GM23338 (cell line): ENCODE results near the gene TMEM225B. TPM values are rescaled to one million over a fixed set of nuclear protein-coding genes. Genes with fewer than 3 reads are reported as not detected.

ENCODE experiments used
- ATAC-seq: fragments of 200-7000 bp; cut with Tn5 transposase; 3 replicates; pipeline ENCODE4 v1.9.1; 2020
- DNase-seq: peaks from one replicate; pipeline ENCODE4 v3.0.0-alpha.2; 2015; ENCODE audit warnings: low spot score
- H2AFZ ChIP-seq: fragments of 200-600 bp; sonication (generic); 2 replicates; pipeline ENCODE4 v1.8.0; 2016; ENCODE audit warnings: antibody characterized with exemption, mild to moderate bottlenecking, moderate library complexity
- H3F3A ChIP-seq: fragments of 200-600 bp; sonication (generic); replicated peaks from 2 replicates; pipeline ENCODE4 v1.8.0; 2017; ENCODE audit warnings: antibody characterized with exemption, mixed run types, low read depth
- H3K27ac ChIP-seq: fragments of 200-600 bp; sonication (generic); 2 replicates; pipeline ENCODE4 v1.6.1; 2016; ENCODE audit warnings: low read depth
- H3K27me3 ChIP-seq: fragments of 200-600 bp; sonication (generic); 2 replicates; pipeline ENCODE4 v1.8.0; 2016; ENCODE audit warnings: mild to moderate bottlenecking, mixed run types, moderate library complexity; ENCODE audit not compliant: insufficient read depth
- H3K36me3 ChIP-seq: fragments of 200-600 bp; sonication (generic); 2 replicates; pipeline ENCODE4 v1.8.0; 2016; ENCODE audit warnings: mild to moderate bottlenecking; ENCODE audit not compliant: insufficient read depth
- H3K4me1 ChIP-seq: fragments of 200-600 bp; sonication (generic); 2 replicates; pipeline ENCODE4 v1.8.0; 2016; ENCODE audit warnings: mild to moderate bottlenecking, moderate library complexity; ENCODE audit not compliant: insufficient read depth
- H3K4me2 ChIP-seq: fragments of 200-600 bp; sonication (generic); 2 replicates; pipeline ENCODE4 v1.7.1; 2017; ENCODE audit warnings: mixed run types
- H3K4me3 ChIP-seq: fragments of 200-600 bp; sonication (generic); 2 replicates; pipeline ENCODE4 v1.6.1; 2016; ENCODE audit warnings: mixed run types
- H3K79me2 ChIP-seq: fragments of 200-600 bp; sonication (generic); replicated peaks from 2 replicates; pipeline ENCODE4 v1.8.0; 2017; ENCODE audit warnings: mild to moderate bottlenecking; ENCODE audit not compliant: insufficient read depth
- H3K9me2 ChIP-seq: fragments of 200-600 bp; sonication (generic); 2 replicates; pipeline ENCODE4 v1.8.0; 2017; ENCODE audit not compliant: insufficient read depth
- H4K20me1 ChIP-seq: fragments of 200-600 bp; sonication (generic); replicated peaks from 2 replicates; pipeline ENCODE4 v1.8.0; 2017; ENCODE audit warnings: mild to moderate bottlenecking; ENCODE audit not compliant: insufficient read depth
- H3K27ac Mint-ChIP-seq: 2 replicates; pipeline ENCODE4 v1.8.0; 2020; ENCODE audit warnings: inconsistent platforms, mild to moderate bottlenecking, moderate library complexity, mixed read lengths
- H3K27me3 Mint-ChIP-seq: 3 replicates; pipeline ENCODE4 v1.8.0; 2022; ENCODE audit warnings: low read depth, mild to moderate bottlenecking, moderate library complexity, mixed read lengths, inconsistent platforms; ENCODE audit not compliant: insufficient read depth, poor library complexity
- H3K36me3 Mint-ChIP-seq: 3 replicates; pipeline ENCODE4 v1.8.0; 2021; ENCODE audit warnings: low read depth, mild to moderate bottlenecking, inconsistent platforms, moderate library complexity, mixed read lengths
- H3K4me1 Mint-ChIP-seq: 3 replicates; pipeline ENCODE4 v1.8.0; 2020; ENCODE audit warnings: mild to moderate bottlenecking, inconsistent platforms, mixed read lengths
- H3K4me3 Mint-ChIP-seq: 3 replicates; pipeline ENCODE4 v1.8.0; 2021; ENCODE audit warnings: moderate library complexity, mild to moderate bottlenecking, inconsistent platforms, mixed read lengths
- H3K9me3 Mint-ChIP-seq: 3 replicates; pipeline ENCODE4 v1.8.0; 2020; ENCODE audit warnings: moderate library complexity, mild to moderate bottlenecking, inconsistent platforms, mixed read lengths
- EZH2 ChIP-seq: fragments of 200-600 bp; sonication (generic); IDR thresholded peaks from one replicate; pipeline ENCODE4 v1.8.0; 2017; ENCODE audit warnings: antibody characterized with exemption, mild to moderate bottlenecking, low read depth; ENCODE audit not compliant: unreplicated experiment
- EZH2phosphoT487 ChIP-seq: fragments of 200-600 bp; sonication (generic); IDR thresholded peaks from one replicate; pipeline ENCODE4 v1.8.1; 2018; ENCODE audit warnings: antibody characterized with exemption; ENCODE audit not compliant: unreplicated experiment
- JUNB ChIP-seq: IDR thresholded peaks from one replicate; pipeline ENCODE4 v1.6.1; 2016; ENCODE audit warnings: antibody characterized with exemption; ENCODE audit not compliant: unreplicated experiment
- NANOG ChIP-seq: IDR thresholded peaks from 2 replicates; pipeline ENCODE4 v1.6.1; 2016; ENCODE audit warnings: antibody characterized with exemption, borderline replicate concordance
- STAT1 ChIP-seq: IDR thresholded peaks from one replicate; pipeline ENCODE4 v1.6.1; 2016; ENCODE audit warnings: antibody characterized with exemption; ENCODE audit not compliant: unreplicated experiment
- ZNF114 ChIP-seq: fragments of 250-450 bp; sonication (Bioruptor Pico); IDR thresholded peaks from 2 replicates; pipeline ENCODE4 v1.5.0; 2020; ENCODE audit warnings: mild to moderate bottlenecking, moderate library complexity
- ZNF331 ChIP-seq: fragments of 250-450 bp; sonication (Bioruptor Pico); IDR thresholded peaks from 2 replicates; pipeline ENCODE4 v1.5.0; 2020; ENCODE audit warnings: low read depth, mild to moderate bottlenecking, moderate library complexity
- polyA plus RNA-seq: library from polyadenylated mRNA; unstranded; fragments of >200 nt; fragmentation: Nextera tagmentation; extraction: Ambion mirVana; gene quantifications from 2 replicates; pipeline ENCODE4 v1.2.1, GENCODE V29; 2016
- total RNA-seq: library from RNA; depleted of rRNA; stranded (reverse); fragments of >200 nt; shearing (Covaris generic); gene quantifications from 2 replicates; pipeline ENCODE4 v1.2.3, GENCODE V29; 2014
- TF ChIP-seq, protein P1 (sequence below): fragments of 250-450 bp; sonication (Bioruptor Pico); IDR thresholded peaks from 2 replicates; pipeline ENCODE4 v1.5.0; 2020; ENCODE audit warnings: mild to moderate bottlenecking, moderate library complexity
- TF ChIP-seq, protein P2 (sequence below): IDR thresholded peaks from one replicate; pipeline ENCODE4 v1.6.1; 2018; ENCODE audit warnings: antibody characterized with exemption; ENCODE audit not compliant: unreplicated experiment
- TF ChIP-seq, protein P3 (sequence below): IDR thresholded peaks from 2 replicates; pipeline ENCODE4 v1.6.1; 2016; ENCODE audit warnings: antibody characterized with exemption

TMEM225B gene
- total and polyA plus RNA-seq, 2 experiments from 2014 or later: 0.45 TPM; not detected in 1

DNA sequence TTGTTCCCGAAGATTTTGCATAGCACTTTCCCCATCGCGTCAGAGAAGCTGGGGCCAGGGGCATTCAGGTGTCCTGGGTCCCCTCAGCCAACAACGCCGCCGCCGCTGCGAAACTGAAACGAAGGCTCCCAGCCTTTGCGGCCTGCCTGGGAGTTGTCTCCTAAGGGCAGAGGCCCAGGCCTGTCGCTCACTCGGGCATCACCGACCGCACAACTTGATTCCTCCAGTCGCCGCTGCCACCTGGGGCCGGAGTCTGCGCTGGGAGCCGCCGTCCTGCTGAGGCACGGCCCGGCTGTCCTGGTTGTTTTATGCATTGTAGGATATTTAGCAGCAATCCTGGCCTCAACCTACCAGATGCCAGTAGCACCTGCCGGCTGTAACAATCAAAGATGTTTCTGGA, 40.7 kb downstream of the TMEM225B start:
- H3K36me3 Mint-ChIP-seq: peaks cover 2% of the 10 kb centered on the region; the same call in 2 of the 3 replicates
- H3K9me3 Mint-ChIP-seq: no peaks in the 10 kb centered on the region
- H3K36me3 ChIP-seq: no peaks in the 10 kb centered on the region
- DNase-seq (no peak), ATAC-seq (peak; percentile 56)
- no peak overlapping the region; the same call in 2 of the 3 replicates for H3K4me3 Mint-ChIP-seq
- H3K27me3 ChIP-seq: no peaks in the 10 kb centered on the region
- H3K79me2 ChIP-seq: no peaks in the 10 kb centered on the region
- H2AFZ ChIP-seq: no peak overlapping the region
- TF ChIP-seq JUNB (no peak), ZNF331 (CRISPR knock-in tag) (no peak), STAT1 (no peak), EZH2 (no peak), EZH2phosphoT487 (no peak), ZNF114 (no peak), NANOG (no peak)
- TF ChIP-seq, protein P1, sequence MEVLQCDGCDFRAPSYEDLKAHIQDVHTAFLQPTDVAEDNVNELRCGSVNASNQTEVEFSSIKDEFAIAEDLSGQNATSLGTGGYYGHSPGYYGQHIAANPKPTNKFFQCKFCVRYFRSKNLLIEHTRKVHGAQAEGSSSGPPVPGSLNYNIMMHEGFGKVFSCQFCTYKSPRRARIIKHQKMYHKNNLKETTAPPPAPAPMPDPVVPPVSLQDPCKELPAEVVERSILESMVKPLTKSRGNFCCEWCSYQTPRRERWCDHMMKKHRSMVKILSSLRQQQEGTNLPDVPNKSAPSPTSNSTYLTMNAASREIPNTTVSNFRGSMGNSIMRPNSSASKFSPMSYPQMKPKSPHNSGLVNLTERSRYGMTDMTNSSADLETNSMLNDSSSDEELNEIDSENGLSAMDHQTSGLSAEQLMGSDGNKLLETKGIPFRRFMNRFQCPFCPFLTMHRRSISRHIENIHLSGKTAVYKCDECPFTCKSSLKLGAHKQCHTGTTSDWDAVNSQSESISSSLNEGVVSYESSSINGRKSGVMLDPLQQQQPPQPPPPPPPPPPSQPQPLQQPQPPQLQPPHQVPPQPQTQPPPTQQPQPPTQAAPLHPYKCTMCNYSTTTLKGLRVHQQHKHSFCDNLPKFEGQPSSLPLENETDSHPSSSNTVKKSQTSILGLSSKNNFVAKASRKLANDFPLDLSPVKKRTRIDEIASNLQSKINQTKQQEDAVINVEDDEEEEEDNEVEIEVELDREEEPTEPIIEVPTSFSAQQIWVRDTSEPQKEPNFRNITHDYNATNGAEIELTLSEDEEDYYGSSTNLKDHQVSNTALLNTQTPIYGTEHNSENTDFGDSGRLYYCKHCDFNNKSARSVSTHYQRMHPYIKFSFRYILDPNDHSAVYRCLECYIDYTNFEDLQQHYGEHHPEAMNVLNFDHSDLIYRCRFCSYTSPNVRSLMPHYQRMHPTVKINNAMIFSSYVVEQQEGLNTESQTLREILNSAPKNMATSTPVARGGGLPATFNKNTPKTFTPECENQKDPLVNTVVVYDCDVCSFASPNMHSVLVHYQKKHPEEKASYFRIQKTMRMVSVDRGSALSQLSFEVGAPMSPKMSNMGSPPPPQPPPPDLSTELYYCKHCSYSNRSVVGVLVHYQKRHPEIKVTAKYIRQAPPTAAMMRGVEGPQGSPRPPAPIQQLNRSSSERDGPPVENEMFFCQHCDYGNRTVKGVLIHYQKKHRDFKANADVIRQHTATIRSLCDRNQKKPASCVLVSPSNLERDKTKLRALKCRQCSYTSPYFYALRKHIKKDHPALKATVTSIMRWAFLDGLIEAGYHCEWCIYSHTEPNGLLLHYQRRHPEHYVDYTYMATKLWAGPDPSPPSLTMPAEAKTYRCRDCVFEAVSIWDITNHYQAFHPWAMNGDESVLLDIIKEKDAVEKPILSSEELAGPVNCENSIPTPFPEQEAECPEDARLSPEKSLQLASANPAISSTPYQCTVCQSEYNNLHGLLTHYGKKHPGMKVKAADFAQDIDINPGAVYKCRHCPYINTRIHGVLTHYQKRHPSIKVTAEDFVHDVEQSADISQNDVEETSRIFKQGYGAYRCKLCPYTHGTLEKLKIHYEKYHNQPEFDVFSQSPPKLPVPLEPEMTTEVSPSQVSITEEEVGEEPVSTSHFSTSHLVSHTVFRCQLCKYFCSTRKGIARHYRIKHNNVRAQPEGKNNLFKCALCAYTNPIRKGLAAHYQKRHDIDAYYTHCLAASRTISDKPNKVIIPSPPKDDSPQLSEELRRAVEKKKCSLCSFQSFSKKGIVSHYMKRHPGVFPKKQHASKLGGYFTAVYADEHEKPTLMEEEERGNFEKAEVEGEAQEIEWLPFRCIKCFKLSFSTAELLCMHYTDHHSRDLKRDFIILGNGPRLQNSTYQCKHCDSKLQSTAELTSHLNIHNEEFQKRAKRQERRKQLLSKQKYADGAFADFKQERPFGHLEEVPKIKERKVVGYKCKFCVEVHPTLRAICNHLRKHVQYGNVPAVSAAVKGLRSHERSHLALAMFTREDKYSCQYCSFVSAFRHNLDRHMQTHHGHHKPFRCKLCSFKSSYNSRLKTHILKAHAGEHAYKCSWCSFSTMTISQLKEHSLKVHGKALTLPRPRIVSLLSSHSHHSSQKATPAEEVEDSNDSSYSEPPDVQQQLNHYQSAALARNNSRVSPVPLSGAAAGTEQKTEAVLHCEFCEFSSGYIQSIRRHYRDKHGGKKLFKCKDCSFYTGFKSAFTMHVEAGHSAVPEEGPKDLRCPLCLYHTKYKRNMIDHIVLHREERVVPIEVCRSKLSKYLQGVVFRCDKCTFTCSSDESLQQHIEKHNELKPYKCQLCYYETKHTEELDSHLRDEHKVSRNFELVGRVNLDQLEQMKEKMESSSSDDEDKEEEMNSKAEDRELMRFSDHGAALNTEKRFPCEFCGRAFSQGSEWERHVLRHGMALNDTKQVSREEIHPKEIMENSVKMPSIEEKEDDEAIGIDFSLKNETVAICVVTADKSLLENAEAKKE (CRISPR knock-in tag): no peak
- TF ChIP-seq, protein P2, sequence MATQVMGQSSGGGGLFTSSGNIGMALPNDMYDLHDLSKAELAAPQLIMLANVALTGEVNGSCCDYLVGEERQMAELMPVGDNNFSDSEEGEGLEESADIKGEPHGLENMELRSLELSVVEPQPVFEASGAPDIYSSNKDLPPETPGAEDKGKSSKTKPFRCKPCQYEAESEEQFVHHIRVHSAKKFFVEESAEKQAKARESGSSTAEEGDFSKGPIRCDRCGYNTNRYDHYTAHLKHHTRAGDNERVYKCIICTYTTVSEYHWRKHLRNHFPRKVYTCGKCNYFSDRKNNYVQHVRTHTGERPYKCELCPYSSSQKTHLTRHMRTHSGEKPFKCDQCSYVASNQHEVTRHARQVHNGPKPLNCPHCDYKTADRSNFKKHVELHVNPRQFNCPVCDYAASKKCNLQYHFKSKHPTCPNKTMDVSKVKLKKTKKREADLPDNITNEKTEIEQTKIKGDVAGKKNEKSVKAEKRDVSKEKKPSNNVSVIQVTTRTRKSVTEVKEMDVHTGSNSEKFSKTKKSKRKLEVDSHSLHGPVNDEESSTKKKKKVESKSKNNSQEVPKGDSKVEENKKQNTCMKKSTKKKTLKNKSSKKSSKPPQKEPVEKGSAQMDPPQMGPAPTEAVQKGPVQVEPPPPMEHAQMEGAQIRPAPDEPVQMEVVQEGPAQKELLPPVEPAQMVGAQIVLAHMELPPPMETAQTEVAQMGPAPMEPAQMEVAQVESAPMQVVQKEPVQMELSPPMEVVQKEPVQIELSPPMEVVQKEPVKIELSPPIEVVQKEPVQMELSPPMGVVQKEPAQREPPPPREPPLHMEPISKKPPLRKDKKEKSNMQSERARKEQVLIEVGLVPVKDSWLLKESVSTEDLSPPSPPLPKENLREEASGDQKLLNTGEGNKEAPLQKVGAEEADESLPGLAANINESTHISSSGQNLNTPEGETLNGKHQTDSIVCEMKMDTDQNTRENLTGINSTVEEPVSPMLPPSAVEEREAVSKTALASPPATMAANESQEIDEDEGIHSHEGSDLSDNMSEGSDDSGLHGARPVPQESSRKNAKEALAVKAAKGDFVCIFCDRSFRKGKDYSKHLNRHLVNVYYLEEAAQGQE: no peak
- TF ChIP-seq, protein P3, sequence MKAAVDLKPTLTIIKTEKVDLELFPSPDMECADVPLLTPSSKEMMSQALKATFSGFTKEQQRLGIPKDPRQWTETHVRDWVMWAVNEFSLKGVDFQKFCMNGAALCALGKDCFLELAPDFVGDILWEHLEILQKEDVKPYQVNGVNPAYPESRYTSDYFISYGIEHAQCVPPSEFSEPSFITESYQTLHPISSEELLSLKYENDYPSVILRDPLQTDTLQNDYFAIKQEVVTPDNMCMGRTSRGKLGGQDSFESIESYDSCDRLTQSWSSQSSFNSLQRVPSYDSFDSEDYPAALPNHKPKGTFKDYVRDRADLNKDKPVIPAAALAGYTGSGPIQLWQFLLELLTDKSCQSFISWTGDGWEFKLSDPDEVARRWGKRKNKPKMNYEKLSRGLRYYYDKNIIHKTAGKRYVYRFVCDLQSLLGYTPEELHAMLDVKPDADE: no peak
- no peak overlapping the region for H3K27ac ChIP-seq
- H3K4me1 ChIP-seq: peaks cover 11% of the 10 kb centered on the region
- peaks cover 7% of the 10 kb centered on the region; the same call in 1 of the 2 replicates for H3K9me2 ChIP-seq
- 0 out of 2 replicates have a peak, but pooled peaks cover 7% of the 10 kb centered on the region for H3F3A ChIP-seq
- 0 out of 2 replicates have a peak overlapping the region, but pooled peaks have one; percentile 42 for H3K27ac Mint-ChIP-seq
- peaks cover 5% of the 10 kb centered on the region for H3K27me3 Mint-ChIP-seq
- H4K20me1 ChIP-seq: peaks cover 3% of the 10 kb centered on the region; the same call in 1 of the 2 replicates
- H3K4me1 Mint-ChIP-seq: peaks cover 22% of the 10 kb centered on the region
- no peak overlapping the region for H3K4me3 ChIP-seq
- peak overlapping the region; percentile 51; the same call in 1 of the 2 replicates for H3K4me2 ChIP-seq
